Ureter (tissue), 1 donor: ENCODE results near the gene CPZ. TPM values are rescaled to one million over a fixed set of nuclear protein-coding genes. Genes with fewer than 3 reads are reported as not detected.
"Not testable (repeated sequence)": the region's sequence is repeated elsewhere in the genome, so short reads cannot be mapped to it uniquely, and the experiment has no call there.

Experiments used
- DNase-seq: peaks from one replicate; pipeline ENCODE4 v3.0.0-alpha.2; 2020; ENCODE audit warnings: low spot score
- total RNA-seq: library from RNA; stranded (reverse); gene quantifications from one replicate; pipeline ENCODE4 v1.2.4, GENCODE V29; 2023
- donor health status: DM: yes; HTN: yes; CAD: no.

CPZ gene
- total RNA-seq, 1 donor from 2014 or later: 7.4 TPM

DNA sequence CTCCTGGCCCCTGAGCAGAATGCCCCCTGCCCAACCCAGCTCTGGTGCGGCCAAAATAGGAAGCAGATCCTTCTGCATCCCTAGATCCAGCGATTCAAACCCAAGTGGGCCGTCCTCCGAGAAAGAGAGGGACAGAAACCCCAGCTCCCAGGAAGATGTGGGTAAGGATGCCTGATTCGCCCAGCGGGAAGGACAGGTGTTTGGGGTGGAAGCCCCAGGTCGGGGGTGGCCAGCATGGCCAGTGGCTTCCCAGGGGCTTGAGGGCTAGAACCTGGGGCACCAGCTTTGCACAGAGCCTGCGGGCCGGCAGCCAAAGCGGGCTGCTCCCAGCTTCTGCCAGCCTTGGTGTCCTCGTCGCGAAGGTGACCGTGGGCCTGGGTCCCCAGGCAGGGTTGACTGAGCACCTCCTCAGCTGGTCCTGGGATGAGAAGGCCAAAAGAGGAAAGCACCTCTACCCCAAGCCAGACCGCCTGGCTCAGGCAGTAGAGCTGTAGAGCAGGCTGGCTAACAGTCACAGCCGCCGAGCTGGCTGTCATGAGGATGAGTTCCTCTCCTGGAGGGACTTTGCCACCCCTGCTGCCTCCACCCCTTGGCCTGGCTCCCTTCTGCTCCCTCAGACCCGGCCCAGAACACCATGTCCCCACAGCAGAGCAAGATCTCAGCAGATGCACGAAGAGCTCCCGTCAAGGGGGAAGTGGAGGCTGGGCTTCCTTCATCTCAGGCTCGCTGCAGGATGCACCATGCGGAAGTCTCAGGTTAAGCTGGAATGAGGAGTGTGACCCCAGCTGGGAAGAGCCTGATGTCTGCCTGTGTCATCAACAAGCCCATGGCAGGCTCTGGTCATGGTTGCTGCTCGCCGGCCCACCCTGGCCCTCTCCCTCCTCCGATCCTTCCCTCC, 59.9 kb downstream of the CPZ start:
- peak; percentile 34 for DNase-seq

- peak; percentile 33 for DNase-seq
Observed at GRCh38 chr4:8653326-8654000, 60.9 kb downstream of the CPZ start.

GRCh38 chr4:8654139-8654538, 61.6 kb downstream of the CPZ start:
- DNase-seq: not testable (repeated sequence)

DNA sequence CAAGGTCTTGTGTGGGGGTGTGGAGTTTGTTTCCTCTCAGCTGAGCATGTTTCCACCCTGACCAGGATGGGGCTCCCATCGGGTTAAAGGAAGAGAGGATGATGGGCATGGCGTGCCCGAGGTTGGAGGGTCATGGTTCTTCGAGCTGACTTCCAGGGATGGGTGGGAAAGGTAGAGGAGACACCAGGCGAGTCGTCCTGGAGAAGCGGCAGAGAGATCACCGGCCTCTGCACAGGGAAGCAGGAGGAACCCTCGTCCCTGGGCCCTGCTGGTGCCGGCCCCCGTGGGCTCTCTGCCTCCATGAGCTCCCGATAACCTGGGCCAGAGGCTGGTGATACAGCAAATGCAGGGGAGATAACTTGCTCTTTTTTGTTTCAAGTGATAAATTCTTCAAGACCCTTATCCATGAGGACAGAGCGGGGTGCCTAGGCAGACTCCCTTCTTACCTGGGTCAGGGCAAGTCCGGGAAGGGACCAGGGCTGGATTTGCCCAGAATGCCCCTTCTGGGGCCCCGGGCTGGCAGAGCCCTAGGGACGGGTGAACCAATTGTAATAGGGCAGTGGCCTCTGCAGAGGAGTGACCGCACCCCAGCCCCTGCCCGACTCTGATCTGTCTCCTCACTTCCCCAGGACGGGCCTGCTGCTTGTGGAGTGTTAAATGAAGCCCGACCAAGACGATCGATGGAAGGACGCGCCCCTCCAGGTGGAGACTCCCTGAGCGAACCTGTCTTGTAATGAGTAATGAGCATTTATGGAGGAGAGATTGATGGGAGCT, 63.0 kb downstream of the CPZ start:
- no peak for DNase-seq

- no peak for DNase-seq
Observed at GRCh38 chr4:8656185-8656517, 63.6 kb downstream of the CPZ start.

GRCh38 chr4:8656711-8657380, 64.3 kb downstream of the CPZ start:
- DNase-seq: no peak

DNA sequence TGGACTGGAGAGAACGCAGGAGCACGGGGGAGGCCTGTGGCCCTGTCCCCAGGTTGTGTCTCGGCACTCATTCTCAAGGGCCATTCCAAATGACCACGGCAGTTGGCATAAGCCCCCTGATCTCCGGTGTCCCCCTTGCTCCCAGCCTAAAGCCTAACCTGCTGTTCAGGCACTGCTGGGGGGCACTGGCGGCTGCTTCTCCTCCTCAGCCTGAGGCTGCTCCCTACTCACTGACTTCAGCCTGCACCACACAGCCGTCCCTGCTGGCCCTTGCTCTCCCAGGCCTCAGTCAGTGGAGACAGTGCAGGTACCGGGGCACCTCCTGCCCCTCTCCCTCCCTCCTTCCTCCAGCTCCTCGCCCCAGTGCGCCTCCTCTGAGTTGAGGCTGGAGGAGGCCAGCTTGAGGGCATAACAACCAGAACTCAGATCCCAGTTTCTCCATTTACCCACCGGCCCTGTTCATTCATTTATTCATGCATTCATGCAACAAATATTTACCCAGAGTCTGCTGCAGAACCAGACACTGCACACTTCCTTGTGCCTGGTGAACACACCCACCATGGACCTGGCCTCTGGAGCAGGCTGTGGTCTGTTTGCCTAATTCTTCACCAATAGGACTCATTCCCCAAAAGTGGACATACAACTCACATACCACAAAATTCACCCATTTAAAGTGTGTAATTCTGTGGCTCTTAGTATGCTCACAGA, 65.0 kb downstream of the CPZ start:
- DNase-seq: no peak

DNA sequence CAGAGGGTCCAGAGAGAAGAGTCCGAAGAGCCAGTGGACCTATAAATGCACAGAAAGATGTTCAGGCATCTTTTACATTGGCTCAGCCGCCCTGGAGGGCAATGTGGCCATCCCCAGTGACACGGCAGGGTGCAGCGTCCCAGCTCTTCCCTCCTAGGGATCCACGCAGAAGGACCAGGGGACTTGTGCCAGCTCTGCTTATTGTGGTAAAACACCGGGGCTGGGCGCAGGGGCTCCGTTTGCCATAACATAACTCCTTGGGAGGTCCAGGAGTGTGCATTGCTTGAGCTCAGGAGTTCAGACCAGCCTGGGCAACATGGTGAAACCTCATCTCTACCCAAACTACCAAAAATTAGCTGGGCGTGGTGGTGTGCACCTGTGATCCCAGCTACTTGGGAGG, 70.2 kb downstream of the CPZ start:
- DNase-seq: no peak

DNA sequence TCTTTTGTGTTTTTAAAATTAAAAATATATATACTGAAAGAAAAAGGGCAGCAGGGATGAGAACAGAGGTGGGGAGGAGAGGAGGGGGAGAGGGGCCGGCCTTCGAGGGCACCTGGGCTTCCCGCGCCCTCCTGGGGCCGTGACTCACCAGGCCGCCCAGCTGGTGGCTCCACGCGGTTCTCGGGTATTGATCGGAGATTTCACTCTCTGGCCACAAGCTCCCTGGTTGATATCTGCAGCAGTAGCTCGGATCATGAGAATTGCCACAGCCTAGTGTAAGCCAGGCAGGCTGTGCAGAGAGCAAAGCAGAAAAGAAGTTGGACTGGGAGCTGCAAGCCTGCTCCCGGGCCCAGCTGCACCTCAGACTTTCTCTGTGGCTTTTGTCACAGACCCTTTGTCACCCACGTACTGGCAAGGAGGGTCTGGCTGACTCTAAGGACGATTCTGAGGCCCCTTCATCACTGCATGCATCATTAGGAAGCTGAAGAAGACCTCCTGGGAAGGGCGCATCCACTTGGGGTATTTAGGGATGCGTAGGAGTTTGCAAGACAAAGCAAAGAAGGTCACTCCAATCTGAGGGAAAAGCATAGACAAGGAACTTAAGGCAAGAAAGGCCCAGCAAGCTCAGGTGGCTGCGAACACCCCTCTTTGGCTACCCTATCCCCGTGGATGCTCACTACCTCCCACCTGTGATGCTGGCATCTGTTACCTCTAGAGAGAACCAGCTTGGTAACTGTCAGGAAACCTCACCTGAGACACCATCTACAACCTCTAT, 71.7 kb downstream of the CPZ start:
- no peak for DNase-seq

GRCh38 chr4:8664976-8665375, 72.4 kb downstream of the CPZ start:
- no peak for DNase-seq

GRCh38 chr4:8665406-8666360, 73.1 kb downstream of the CPZ start:
- DNase-seq: no peak

- DNase-seq: no peak
Observed at GRCh38 chr4:8666581-8666980, 74.0 kb downstream of the CPZ start.

Other genes with a start within 250 kb of the CPZ start
- 49.5 TPM for gene ACOX3, start 152.0 kb upstream of the CPZ start, total RNA-seq
- 29.5 TPM for gene TRMT44, start 152.0 kb upstream of the CPZ start, total RNA-seq
- 1.4 TPM for gene GPR78, start 12.4 kb upstream of the CPZ start, total RNA-seq